Measurements from ENCODE around the gene MROH9. TPM values are rescaled to one million over a fixed set of nuclear protein-coding genes. Genes with fewer than 3 reads are reported as not detected.

MROH9 gene
- total RNA-seq, 1 experiment from 2014 or later, result not detected

DNA sequence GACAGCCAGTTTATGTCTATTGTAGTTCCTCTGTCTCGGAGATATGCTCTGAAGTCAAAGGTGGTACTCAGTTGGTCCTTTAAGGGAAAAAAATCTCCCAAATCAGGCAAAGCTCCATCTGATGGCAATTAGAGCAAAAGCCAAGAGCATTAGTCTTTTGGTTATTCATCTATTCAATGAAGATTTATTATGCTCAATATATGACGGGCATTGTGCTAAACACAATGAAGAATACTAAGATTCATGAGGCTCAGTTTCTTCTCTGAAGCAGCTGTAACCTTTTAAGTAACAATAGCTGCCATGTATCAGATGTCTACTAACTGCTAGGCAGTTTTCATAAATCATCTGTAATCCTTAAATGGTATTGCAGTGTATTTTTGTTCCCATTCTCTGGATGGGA, 47.6 kb upstream of the MROH9 start:
- Histone ChIP-seq H3K9me2 (ENCODE audit: insufficient read depth) (no peaks in the 10 kb centered on the region), H3K4me2 (ENCODE audit: low read length) (no peak overlapping the region), H3K27me3 (ENCODE audit: insufficient read depth, low read length) (no peaks in the 10 kb centered on the region), H3K79me2 (ENCODE audit: insufficient read depth, low read length) (no peaks in the 10 kb centered on the region), H3K9me3 (ENCODE audit: control insufficient read depth in 1 of 2, insufficient read depth in 1 of 2, low read depth in 1 of 2, low read length in 2 of 2) (no peaks in the 10 kb centered on the region), H3K4me3 (replicated peaks in 1 of 2; ENCODE audit: low read depth in 1 of 2, low read length in 2 of 2) (no peak overlapping the region), H4K20me1 (ENCODE audit: insufficient read depth) (no peaks in the 10 kb centered on the region), H3K27ac (ENCODE audit: low read depth, low read length) (no peak overlapping the region), H2AFZ (ENCODE audit: low read depth, low read length, poor library complexity, severe bottlenecking) (no peak overlapping the region), H3K4me1 (ENCODE audit: control insufficient read depth in 1 of 2, insufficient read depth in 2 of 2, low read length in 2 of 2) (no peaks in the 10 kb centered on the region), H3K36me3 (ENCODE audit: control insufficient read depth in 1 of 2, insufficient read depth in 2 of 2, low read length in 2 of 2) (no peaks in the 10 kb centered on the region), H3K9ac (ENCODE audit: low read length) (no peak overlapping the region)
- BruUV-seq (replicated peaks), result no TSS peak
- POLR2A ChIA-PET, result no interaction called here
- ATAC-seq, result no peak
- DNase-seq (ENCODE audit: low read depth, low spot score), result no peak
- CTCF ChIA-PET, result no interaction called here
- intact Hi-C loops (cut with micrococcal nuclease), result loop anchor here (10.0 kb wide), 1 partner anchor 1083 kb away; no protein-coding TSS in a partner anchor
- no peak for TF ChIP-seq ELF1 (IDR thresholded peaks at IDR 0.05; ENCODE audit: borderline replicate concordance, low read depth)
- TF ChIP-seq CEBPB (IDR thresholded peaks at IDR 0.05; ENCODE audit: low read depth), result no peak
- no peak for TF ChIP-seq YY1 (IDR thresholded peaks at IDR 0.05; ENCODE audit: extremely low read depth, insufficient replicate concordance, low read depth, low read length)
- no peak for TF ChIP-seq TCF7L2 (IDR thresholded peaks at IDR 0.05; ENCODE audit: borderline replicate concordance, extremely low read depth, insufficient read depth, insufficient read length)
- no peak for TF ChIP-seq SIN3A (IDR thresholded peaks at IDR 0.05; ENCODE audit: low read depth)
- TF ChIP-seq, protein P1, sequence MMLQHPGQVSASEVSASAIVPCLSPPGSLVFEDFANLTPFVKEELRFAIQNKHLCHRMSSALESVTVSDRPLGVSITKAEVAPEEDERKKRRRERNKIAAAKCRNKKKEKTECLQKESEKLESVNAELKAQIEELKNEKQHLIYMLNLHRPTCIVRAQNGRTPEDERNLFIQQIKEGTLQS (IDR thresholded peaks at IDR 0.05), result no peak
- no peak for TF ChIP-seq SP1 (IDR thresholded peaks at IDR 0.05; ENCODE audit: low read depth)
- RAD21 ChIA-PET (ENCODE audit: low non-redundant PET in 1 of 2, low total read pairs in 2 of 2, uncharacterized antibody in 2 of 2, unreplicated experiment in 2 of 2), result no interaction called here

DNA sequence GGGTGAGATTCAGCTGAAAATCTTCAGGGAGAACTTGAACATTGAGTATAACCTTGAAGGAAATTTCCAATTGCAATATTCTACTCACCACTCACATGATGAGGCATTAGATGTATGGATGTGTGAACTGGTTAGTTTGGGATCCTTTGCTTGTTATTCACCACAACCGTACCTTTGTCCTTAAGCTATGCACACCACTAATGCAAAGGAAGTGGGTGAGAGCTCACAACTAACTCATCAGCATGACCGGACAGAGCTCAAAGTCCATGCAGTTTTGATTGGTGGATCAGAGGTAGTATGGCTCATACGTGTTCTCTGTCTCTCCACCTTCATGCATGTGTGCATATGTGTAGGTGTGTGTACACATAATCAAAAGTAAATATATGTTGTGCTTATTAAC, 43.5 kb upstream of the MROH9 start:
- no peaks in the 10 kb centered on the region for H3K79me2 ChIP-seq (ENCODE audit: insufficient read depth, low read length)
- BruUV-seq (replicated peaks), result no TSS peak
- DNase-seq (ENCODE audit: low read depth, low spot score), result no peak

More for the DNA sequence above, 43.5 kb upstream of the MROH9 start:
- POLR2A ChIA-PET, result no interaction called here
- CTCF ChIA-PET, result interaction anchor here (1.2 kb wide), 1 partner anchor 422 kb away, joined by 5 read pairs; the partner anchor contains the start of gene FMO4
- H3K4me2 ChIP-seq (ENCODE audit: low read length), result no peak overlapping the region
- H3K27me3 ChIP-seq (ENCODE audit: insufficient read depth, low read length), result no peaks in the 10 kb centered on the region
- no peak overlapping the region for H3K9ac ChIP-seq (ENCODE audit: low read length)
- H2AFZ ChIP-seq (ENCODE audit: low read depth, low read length, poor library complexity, severe bottlenecking), result no peak overlapping the region
- no peaks in the 10 kb centered on the region for H3K9me2 ChIP-seq (ENCODE audit: insufficient read depth)
- no peaks in the 10 kb centered on the region for H3K36me3 ChIP-seq (ENCODE audit: control insufficient read depth in 1 of 2, insufficient read depth in 2 of 2, low read length in 2 of 2)
- H3K9me3 ChIP-seq (ENCODE audit: control insufficient read depth in 1 of 2, insufficient read depth in 1 of 2, low read depth in 1 of 2, low read length in 2 of 2), result no peaks in the 10 kb centered on the region
- intact Hi-C loops (cut with micrococcal nuclease), result no loop called here
- no peaks in the 10 kb centered on the region for H4K20me1 ChIP-seq (ENCODE audit: insufficient read depth)
- H3K27ac ChIP-seq (ENCODE audit: low read depth, low read length), result no peak overlapping the region
- TF ChIP-seq, protein P1 (IDR thresholded peaks at IDR 0.05), result no peak
- no peak for TF ChIP-seq ELF1 (IDR thresholded peaks at IDR 0.05; ENCODE audit: borderline replicate concordance, low read depth)
- no peak for TF ChIP-seq EGR1 (IDR thresholded peaks at IDR 0.05; ENCODE audit: low read depth)
- no peak for TF ChIP-seq TCF7L2 (IDR thresholded peaks at IDR 0.05; ENCODE audit: borderline replicate concordance, extremely low read depth, insufficient read depth, insufficient read length)
- TF ChIP-seq CBX3 (IDR thresholded peaks at IDR 0.05; ENCODE audit: low read depth), result no peak
- no peak for TF ChIP-seq SP1 (IDR thresholded peaks at IDR 0.05; ENCODE audit: low read depth)
- TF ChIP-seq, protein P2, sequence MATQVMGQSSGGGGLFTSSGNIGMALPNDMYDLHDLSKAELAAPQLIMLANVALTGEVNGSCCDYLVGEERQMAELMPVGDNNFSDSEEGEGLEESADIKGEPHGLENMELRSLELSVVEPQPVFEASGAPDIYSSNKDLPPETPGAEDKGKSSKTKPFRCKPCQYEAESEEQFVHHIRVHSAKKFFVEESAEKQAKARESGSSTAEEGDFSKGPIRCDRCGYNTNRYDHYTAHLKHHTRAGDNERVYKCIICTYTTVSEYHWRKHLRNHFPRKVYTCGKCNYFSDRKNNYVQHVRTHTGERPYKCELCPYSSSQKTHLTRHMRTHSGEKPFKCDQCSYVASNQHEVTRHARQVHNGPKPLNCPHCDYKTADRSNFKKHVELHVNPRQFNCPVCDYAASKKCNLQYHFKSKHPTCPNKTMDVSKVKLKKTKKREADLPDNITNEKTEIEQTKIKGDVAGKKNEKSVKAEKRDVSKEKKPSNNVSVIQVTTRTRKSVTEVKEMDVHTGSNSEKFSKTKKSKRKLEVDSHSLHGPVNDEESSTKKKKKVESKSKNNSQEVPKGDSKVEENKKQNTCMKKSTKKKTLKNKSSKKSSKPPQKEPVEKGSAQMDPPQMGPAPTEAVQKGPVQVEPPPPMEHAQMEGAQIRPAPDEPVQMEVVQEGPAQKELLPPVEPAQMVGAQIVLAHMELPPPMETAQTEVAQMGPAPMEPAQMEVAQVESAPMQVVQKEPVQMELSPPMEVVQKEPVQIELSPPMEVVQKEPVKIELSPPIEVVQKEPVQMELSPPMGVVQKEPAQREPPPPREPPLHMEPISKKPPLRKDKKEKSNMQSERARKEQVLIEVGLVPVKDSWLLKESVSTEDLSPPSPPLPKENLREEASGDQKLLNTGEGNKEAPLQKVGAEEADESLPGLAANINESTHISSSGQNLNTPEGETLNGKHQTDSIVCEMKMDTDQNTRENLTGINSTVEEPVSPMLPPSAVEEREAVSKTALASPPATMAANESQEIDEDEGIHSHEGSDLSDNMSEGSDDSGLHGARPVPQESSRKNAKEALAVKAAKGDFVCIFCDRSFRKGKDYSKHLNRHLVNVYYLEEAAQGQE (IDR thresholded peaks at IDR 0.05; ENCODE audit: low read depth), result no peak
- no peak for TF ChIP-seq SRF (IDR thresholded peaks at IDR 0.05; ENCODE audit: low read depth)
- no peak for TF ChIP-seq RAD21 (IDR thresholded peaks at IDR 0.05; ENCODE audit: low read depth)
- TF ChIP-seq POLR2A (IDR thresholded peaks at IDR 0.05; ENCODE audit: borderline replicate concordance, extremely low read depth, insufficient read depth, insufficient read length), result no peak
- TF ChIP-seq CEBPB (IDR thresholded peaks at IDR 0.05; ENCODE audit: low read depth), result no peak
- no peak for TF ChIP-seq YY1 (IDR thresholded peaks at IDR 0.05; ENCODE audit: extremely low read depth, insufficient replicate concordance, low read depth, low read length)
- TF ChIP-seq EZH2phosphoT487 (IDR thresholded peaks at IDR 0.05; ENCODE audit: borderline replicate concordance), result no peak
- no peak for ATAC-seq
- RAD21 ChIA-PET (ENCODE audit: low non-redundant PET in 1 of 2, low total read pairs in 2 of 2, uncharacterized antibody in 2 of 2, unreplicated experiment in 2 of 2), result no interaction called here
- H3K4me1 ChIP-seq (ENCODE audit: control insufficient read depth in 1 of 2, insufficient read depth in 2 of 2, low read length in 2 of 2), result no peaks in the 10 kb centered on the region
- H3K4me3 ChIP-seq (replicated peaks in 1 of 2; ENCODE audit: low read depth in 1 of 2, low read length in 2 of 2), result no peak overlapping the region

Data from HCT116 (cell line).